Stromal cell of bone marrow (primary cell): ENCODE results near the gene DCAF17.
A peak's percentile ranks its signal among the peaks of the same experiment; 100 is the strongest.
"Not testable (repeated sequence)": the region's sequence is repeated elsewhere in the genome, so short reads cannot be mapped to it uniquely, and the experiment has no call there.

Source experiments
- DNase-seq: peaks from one replicate; pipeline ENCODE4 v3.0.0-alpha.2; 2012; ENCODE audit warnings: low read depth

The DCAF17 gene

GRCh38 chr2:171460537-171460936 is 26.5 kb downstream of the DCAF17 start:
- DNase-seq = no peak

GRCh38 chr2:171469176-171469575 is 35.1 kb downstream of the DCAF17 start:
- DNase-seq = no peak

- DNase-seq = no peak
Measured at GRCh38 chr2:171470129-171470528, 36.1 kb downstream of the DCAF17 start.

- DNase-seq = no peak
Measured at GRCh38 chr2:171475979-171476378, 42.0 kb downstream of the DCAF17 start.

- DNase-seq = no peak
Measured at GRCh38 chr2:171478345-171478744, 44.3 kb downstream of the DCAF17 start.

GRCh38 chr2:171479154-171479814 is 45.3 kb downstream of the DCAF17 start:
- no peak for DNase-seq

GRCh38 chr2:171480908-171481307 is 46.9 kb downstream of the DCAF17 start:
- DNase-seq = no peak

GRCh38 chr2:171482308-171482707 is 48.3 kb downstream of the DCAF17 start:
- no peak for DNase-seq

- DNase-seq = no peak
Measured at GRCh38 chr2:171482877-171483276, 48.9 kb downstream of the DCAF17 start.

- no peak for DNase-seq
Measured at GRCh38 chr2:171483793-171484192, 49.8 kb downstream of the DCAF17 start.

GRCh38 chr2:171485116-171485515 is 51.1 kb downstream of the DCAF17 start:
- DNase-seq = no peak

- no peak for DNase-seq
Measured at GRCh38 chr2:171487201-171487600, 53.2 kb downstream of the DCAF17 start.

GRCh38 chr2:171487803-171488259 is 53.8 kb downstream of the DCAF17 start:
- DNase-seq = no peak

GRCh38 chr2:171490577-171490976 is 56.6 kb downstream of the DCAF17 start:
- DNase-seq = no peak

- DNase-seq = no peak
Measured at GRCh38 chr2:171491292-171491691, 57.3 kb downstream of the DCAF17 start.

- DNase-seq = no peak
Measured at GRCh38 chr2:171492664-171493063, 58.6 kb downstream of the DCAF17 start.

- not testable (repeated sequence) for DNase-seq
Measured at GRCh38 chr2:171497664-171498063, 63.6 kb downstream of the DCAF17 start.

GRCh38 chr2:171505374-171505773 is 71.3 kb downstream of the DCAF17 start:
- peak; percentile 16 for DNase-seq

- no peak for DNase-seq
Measured at GRCh38 chr2:171509945-171510731, 76.1 kb downstream of the DCAF17 start.

- DNase-seq = no peak
Measured at GRCh38 chr2:171512014-171512413, 78.0 kb downstream of the DCAF17 start.

- DNase-seq = no peak
Measured at GRCh38 chr2:171512683-171513195, 78.7 kb downstream of the DCAF17 start.

GRCh38 chr2:171513719-171514160 is 79.7 kb downstream of the DCAF17 start:
- no peak for DNase-seq

- DNase-seq = no peak
Measured at GRCh38 chr2:171514908-171515582, 81.0 kb downstream of the DCAF17 start.
